GM18499 (cell line): ENCODE data around the gene SYNJ1.
"Not testable (repeated sequence)": the region's sequence is repeated elsewhere in the genome, so short reads cannot be mapped to it uniquely, and the experiment has no call there.

Experiments used
- ATAC-seq: cut with Tn5 transposase; IDR thresholded peaks from one replicate; pipeline ENCODE4 v1.9.1; 2021; ENCODE audit warnings: moderate number of reproducible peaks; ENCODE audit not compliant: insufficient read depth, unreplicated experiment

The SYNJ1 gene, protein sequence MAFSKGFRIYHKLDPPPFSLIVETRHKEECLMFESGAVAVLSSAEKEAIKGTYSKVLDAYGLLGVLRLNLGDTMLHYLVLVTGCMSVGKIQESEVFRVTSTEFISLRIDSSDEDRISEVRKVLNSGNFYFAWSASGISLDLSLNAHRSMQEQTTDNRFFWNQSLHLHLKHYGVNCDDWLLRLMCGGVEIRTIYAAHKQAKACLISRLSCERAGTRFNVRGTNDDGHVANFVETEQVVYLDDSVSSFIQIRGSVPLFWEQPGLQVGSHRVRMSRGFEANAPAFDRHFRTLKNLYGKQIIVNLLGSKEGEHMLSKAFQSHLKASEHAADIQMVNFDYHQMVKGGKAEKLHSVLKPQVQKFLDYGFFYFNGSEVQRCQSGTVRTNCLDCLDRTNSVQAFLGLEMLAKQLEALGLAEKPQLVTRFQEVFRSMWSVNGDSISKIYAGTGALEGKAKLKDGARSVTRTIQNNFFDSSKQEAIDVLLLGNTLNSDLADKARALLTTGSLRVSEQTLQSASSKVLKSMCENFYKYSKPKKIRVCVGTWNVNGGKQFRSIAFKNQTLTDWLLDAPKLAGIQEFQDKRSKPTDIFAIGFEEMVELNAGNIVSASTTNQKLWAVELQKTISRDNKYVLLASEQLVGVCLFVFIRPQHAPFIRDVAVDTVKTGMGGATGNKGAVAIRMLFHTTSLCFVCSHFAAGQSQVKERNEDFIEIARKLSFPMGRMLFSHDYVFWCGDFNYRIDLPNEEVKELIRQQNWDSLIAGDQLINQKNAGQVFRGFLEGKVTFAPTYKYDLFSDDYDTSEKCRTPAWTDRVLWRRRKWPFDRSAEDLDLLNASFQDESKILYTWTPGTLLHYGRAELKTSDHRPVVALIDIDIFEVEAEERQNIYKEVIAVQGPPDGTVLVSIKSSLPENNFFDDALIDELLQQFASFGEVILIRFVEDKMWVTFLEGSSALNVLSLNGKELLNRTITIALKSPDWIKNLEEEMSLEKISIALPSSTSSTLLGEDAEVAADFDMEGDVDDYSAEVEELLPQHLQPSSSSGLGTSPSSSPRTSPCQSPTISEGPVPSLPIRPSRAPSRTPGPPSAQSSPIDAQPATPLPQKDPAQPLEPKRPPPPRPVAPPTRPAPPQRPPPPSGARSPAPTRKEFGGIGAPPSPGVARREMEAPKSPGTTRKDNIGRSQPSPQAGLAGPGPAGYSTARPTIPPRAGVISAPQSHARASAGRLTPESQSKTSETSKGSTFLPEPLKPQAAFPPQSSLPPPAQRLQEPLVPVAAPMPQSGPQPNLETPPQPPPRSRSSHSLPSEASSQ (N-terminal part only)

GRCh38 chr21:32727687-32728455 is at the start of gene SYNJ1:
Gene SYNJ1 (minus strand): TSS chr21:32728013. CDS start chr21:32726895, 1,118 bp downstream.
- ATAC-seq, result peak; percentile 79

GRCh38 chr21:32777269-32777668 is 49.5 kb upstream of the SYNJ1 start:
- ATAC-seq, result no peak

DNA sequence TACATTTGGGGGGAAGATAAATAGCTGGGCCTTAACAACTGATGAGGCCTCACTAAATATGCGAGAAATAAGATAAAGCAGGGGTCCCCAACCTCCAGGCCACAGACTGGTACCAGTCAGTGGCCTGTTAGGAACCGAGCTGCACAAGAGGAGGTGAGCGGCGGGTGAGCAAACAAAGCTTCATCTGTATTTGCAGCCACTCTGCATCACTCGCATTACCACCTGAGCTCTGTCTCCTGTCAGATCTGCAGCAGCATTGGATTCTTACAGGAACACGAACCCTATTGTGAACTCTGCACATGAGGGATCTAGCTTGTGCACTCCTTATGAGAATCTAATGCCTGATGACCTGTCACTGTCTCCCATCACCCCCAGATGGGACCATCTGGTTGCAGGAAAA is 48.9 kb upstream of the SYNJ1 start:
- ATAC-seq, result no peak

DNA sequence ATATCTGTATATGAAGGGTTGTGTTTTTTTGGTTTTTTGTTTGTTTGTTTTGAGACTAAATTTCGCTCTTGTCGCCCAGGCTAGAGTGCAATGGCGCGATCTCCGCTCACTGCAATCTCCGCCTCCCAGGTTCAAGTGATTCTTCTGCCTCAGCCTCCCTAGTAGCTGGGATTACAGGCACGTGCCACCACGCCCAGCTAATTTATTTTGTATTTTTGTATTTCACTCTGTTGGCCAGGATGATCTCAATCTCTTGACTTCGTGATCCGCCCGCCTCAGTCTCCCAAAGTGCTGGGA is 45.2 kb upstream of the SYNJ1 start:
- not testable (repeated sequence) for ATAC-seq

- no peak for ATAC-seq
Measured at GRCh38 chr21:32772281-32773047, 44.7 kb upstream of the SYNJ1 start.

- peak; percentile 9 for ATAC-seq
Measured at GRCh38 chr21:32770871-32771523, 43.2 kb upstream of the SYNJ1 start.

- ATAC-seq, result no peak
Measured at GRCh38 chr21:32768530-32768929, 40.7 kb upstream of the SYNJ1 start.

- no peak for ATAC-seq
Measured at GRCh38 chr21:32765058-32765457, 37.2 kb upstream of the SYNJ1 start.

GRCh38 chr21:32764186-32764585 is 36.4 kb upstream of the SYNJ1 start:
- ATAC-seq, result no peak

DNA sequence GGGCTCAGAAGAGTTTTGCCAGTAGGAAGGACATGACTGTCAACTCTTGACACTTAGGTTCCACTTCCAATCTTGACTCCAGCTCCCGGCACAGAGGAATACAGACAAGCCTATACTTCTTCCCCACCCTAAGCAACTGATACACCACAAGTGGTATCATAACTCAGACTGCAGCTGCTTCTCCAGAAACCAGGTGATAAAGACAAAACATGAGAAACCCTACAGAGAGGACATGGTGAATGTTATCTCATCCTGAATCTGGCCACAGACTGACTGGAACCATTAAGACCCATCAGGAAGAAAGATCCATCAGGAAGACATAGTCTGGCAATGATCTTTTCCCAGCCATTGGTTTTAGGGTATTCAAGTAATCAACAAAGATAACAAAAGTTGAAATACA is 30.0 kb upstream of the SYNJ1 start:
- no peak for ATAC-seq

GRCh38 chr21:32756096-32756495 is 28.3 kb upstream of the SYNJ1 start:
- no peak for ATAC-seq

DNA sequence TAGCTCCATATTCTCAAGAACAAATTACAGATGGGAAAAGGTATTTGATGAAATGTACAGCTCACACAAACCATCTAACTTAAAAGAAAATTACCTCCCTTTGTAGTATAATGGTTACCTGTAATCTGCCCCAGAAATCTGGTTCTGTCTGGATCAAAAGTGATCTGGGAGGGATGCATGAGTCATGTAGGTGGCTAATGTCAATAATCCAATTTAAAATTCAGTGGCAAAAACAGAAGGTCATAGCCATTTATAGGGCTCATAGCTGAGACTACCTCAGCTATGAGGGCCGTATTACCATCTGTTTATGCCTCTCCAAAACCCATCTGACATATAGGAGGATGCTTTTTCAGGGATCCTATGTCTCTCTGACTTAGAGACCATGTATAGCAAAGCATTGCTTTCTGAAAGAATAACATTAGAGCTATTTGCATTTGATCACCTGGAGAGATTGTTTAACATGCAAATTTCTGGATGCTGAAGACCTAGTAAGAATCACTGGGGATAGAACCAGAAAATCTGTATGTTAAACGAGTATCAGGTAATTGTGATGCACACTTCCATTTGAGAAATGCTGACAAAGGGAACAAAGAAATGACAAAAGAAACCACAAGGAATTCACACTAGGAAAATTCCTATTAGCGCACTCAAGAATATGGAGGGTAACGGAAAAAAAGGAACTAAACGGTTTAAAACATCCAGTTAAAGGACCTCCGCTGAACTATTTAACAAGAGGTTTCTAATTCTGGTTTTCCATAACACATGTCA is 26.2 kb upstream of the SYNJ1 start:
- ATAC-seq, result no peak

DNA sequence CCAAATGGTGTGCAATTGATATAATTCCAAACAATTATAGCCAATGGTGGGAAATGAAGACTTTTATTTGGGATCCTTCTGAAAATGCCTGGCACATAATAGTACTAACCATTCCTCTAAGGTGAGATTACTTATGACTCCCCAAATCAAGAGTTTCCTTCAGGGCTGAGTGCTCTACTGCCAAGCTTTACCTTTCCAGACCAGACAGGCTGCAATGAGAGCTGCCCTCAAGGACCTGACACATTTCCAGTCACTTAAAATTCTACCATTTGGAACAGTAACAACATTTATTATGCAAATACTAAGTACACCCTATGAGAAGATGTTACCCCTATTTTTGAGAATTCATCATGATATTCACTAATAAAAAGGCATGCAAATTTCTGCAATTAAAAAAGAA is 22.6 kb upstream of the SYNJ1 start:
- ATAC-seq, result no peak

GRCh38 chr21:32749662-32750061 is 21.8 kb upstream of the SYNJ1 start:
- ATAC-seq, result no peak

DNA sequence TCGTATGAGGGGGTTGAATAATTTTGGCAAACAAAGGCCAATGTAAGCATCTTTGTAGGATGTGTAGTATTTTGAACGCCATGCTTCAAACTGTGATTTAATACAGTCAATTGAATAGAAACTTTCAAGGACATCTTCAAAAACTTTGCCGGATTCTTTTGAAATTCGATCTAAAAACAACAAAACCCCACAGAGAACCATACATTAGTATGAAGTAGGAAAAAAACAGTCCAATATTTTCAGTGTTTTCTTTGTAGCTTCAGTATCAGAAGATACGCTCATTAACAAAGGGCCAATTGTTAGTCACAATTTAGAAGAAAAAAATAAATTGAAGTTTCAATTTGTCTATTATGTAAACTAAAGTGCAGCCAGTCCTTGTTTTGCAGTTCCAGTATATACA is 20.7 kb upstream of the SYNJ1 start:
- no peak for ATAC-seq

DNA sequence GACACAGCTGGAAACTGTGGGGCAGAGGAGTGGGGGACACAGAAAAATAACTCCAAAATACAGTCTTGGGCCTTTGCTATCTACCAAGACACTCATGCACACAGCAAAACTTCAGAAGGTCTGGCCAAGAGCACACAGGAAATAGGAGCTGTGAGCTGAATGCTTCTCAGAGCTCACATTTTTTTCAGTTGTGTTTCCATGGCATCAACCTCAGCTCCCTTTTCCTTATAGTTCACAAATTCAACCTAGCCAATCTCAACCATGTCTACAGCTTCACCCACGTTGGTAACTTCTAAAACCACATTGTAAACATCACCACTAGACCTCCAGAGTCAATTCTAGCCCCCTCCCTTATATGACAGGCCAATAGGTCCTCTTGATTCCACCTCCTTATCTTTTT is 19.6 kb upstream of the SYNJ1 start:
- ATAC-seq, result no peak

DNA sequence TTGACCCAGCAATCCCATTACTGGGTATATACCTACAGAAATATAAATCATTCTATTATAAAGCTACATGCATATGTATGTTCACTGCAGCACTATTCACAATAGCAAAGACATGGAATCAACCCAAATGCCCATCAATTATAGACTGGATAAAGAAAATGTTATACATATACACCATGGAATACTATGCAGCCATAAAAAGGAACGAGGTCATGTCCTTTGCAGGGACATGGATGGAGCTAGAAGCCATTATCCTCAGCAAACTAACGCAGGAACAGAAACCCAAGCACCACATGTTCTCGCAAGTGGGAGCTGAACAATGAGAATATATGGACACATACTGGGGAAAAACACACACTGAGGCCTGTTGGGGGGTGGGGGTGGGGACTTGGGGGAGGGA is 18.9 kb upstream of the SYNJ1 start:
- ATAC-seq, result not testable (repeated sequence)

- no peak for ATAC-seq
Measured at GRCh38 chr21:32742396-32742795, 14.6 kb upstream of the SYNJ1 start.
